Right hindlimb (tissue), 1 donor: ENCODE results near the gene CD93.

Experiments
- DNase-seq: peaks from one replicate; pipeline ENCODE4 v3.0.0-alpha.2; 2018

The CD93 gene

GRCh38 chr20:23060629-23061028 is 25.5 kb downstream of the CD93 start:
- DNase-seq: no peak

- no peak for DNase-seq
Measured at GRCh38 chr20:23059846-23060245, 26.3 kb downstream of the CD93 start.

GRCh38 chr20:23059001-23059400 is 27.1 kb downstream of the CD93 start:
- no peak for DNase-seq

GRCh38 chr20:23058240-23058639 is 27.9 kb downstream of the CD93 start:
- DNase-seq: no peak

GRCh38 chr20:23052904-23053303 is 33.2 kb downstream of the CD93 start:
- DNase-seq: no peak

GRCh38 chr20:23050847-23051627 is 35.1 kb downstream of the CD93 start:
- DNase-seq: peak; percentile 85

- DNase-seq: peak; percentile 57
Measured at GRCh38 chr20:23050076-23050838, 35.9 kb downstream of the CD93 start.

- peak; percentile 70 for DNase-seq
Measured at GRCh38 chr20:23049201-23050075, 36.7 kb downstream of the CD93 start, which contains the start of gene THBD. TSS of gene THBD (minus strand) at chr20:23049672. CDS start at chr20:23049504, 168 bp downstream.

GRCh38 chr20:23048283-23049200 is 37.6 kb downstream of the CD93 start:
- peak; percentile 55 for DNase-seq

GRCh38 chr20:23047738-23048214 is 38.3 kb downstream of the CD93 start:
- DNase-seq: peak; percentile 25

- DNase-seq: no peak
Measured at GRCh38 chr20:23047001-23047737, 39.0 kb downstream of the CD93 start.

GRCh38 chr20:23046431-23046830 is 39.7 kb downstream of the CD93 start:
- no peak for DNase-seq

- no peak for DNase-seq
Measured at GRCh38 chr20:23043376-23043775, 42.7 kb downstream of the CD93 start.

- no peak for DNase-seq
Measured at GRCh38 chr20:23042270-23042669, 43.9 kb downstream of the CD93 start.

GRCh38 chr20:23039885-23040508 is 46.1 kb downstream of the CD93 start:
- no peak for DNase-seq

- no peak for DNase-seq
Measured at GRCh38 chr20:23039136-23039875, 46.8 kb downstream of the CD93 start.

- DNase-seq: no peak
Measured at GRCh38 chr20:23037017-23037481, 49.1 kb downstream of the CD93 start.

GRCh38 chr20:23036371-23036770 is 49.8 kb downstream of the CD93 start:
- DNase-seq: no peak

- DNase-seq: no peak
Measured at GRCh38 chr20:23035731-23036130, 50.4 kb downstream of the CD93 start.
